IPS-18c (cell line): ENCODE measurements around the gene TSSK6.
"Not testable (repeated sequence)": the region's sequence is repeated elsewhere in the genome, so short reads cannot be mapped to it uniquely, and the experiment has no call there.

Source experiments
- H3K4me3 ChIP-seq: 2 replicates; pipeline ENCODE4 v1.7.0; 2013; ENCODE audit warnings: low read depth, mild to moderate bottlenecking, low read length, moderate library complexity; ENCODE audit not compliant: insufficient read depth
- H3K9me3 ChIP-seq: one replicate; pipeline ENCODE4 v1.6.1; 2013; ENCODE audit warnings: mild to moderate bottlenecking, low read length, moderate library complexity; ENCODE audit not compliant: control insufficient read depth, insufficient read depth

Gene TSSK6

GRCh38 chr19:19486343-19487076, 28.8 kb downstream of the TSSK6 start:
- no peaks in the 10 kb centered on the region for H3K9me3 ChIP-seq
- H3K4me3 ChIP-seq: no peak overlapping the region

GRCh38 chr19:19485998-19486290, 29.4 kb downstream of the TSSK6 start:
- Histone ChIP-seq H3K9me3 (no peaks in the 10 kb centered on the region), H3K4me3 (no peak overlapping the region)

DNA sequence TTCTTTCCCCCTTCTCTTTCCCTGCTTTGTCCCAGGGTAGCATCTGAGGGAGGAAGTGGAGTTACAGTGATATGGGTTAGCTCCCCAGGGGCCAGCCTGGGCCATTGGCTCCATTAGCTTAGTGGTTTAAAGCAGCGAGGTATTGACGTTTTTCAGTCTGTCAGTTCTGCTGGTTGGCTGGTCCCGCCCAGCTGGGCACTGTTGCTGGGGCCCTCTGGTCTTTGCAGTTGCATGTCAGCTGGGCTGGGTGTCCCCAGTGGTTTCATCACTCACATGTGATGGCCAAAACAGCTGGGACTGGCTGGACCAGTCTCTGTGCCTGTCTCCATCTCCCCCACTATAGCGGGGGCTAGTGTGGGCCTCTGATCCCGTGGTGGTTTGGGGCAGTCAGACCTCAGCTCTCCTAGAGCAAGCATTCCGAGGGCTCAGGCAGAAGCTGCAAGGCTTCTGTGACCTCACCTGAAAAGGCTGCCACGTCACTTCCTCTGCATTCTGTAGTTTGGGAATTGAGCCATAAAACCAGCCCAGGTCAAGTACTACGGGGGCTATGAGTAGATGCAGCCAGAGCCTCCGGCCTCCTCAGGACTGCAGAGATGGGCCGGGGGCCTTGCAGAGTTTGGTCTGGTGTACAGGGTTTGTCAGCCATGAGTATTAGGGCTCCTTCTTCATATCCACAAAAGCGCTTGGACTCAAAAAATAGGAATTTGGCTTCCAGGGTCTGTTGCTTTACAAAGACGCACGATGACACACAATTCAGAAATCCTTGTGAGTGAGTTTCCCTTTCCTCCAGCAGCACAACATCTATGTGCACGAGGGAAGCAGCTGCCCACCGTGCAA, 30.0 kb downstream of the TSSK6 start:
- no peaks in the 10 kb centered on the region for H3K9me3 ChIP-seq
- no peak overlapping the region for H3K4me3 ChIP-seq

GRCh38 chr19:19482809-19483596, 32.3 kb downstream of the TSSK6 start:
- no peak overlapping the region for H3K4me3 ChIP-seq
- H3K9me3 ChIP-seq: no peaks in the 10 kb centered on the region

DNA sequence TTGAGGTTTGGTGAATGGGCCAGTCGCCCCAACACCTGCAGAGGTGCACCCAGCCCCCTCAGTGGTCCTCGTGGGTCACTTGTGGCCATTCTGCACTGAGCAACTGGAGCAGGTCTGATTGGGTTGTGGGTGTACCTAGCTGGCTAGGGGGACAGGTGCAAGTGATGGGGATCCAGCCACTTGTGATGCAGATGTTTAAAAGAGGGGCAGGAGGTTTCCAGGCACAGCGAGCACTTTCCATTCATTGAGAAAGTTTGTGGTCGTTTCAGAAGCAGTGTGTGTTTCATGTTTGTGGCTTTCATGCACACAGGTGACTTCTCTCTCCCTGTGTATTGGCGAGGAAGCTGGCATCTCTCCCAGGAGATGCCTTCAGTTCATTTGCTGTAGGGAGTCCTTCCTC, 34.7 kb downstream of the TSSK6 start:
- H3K9me3 ChIP-seq: no peaks in the 10 kb centered on the region
- H3K4me3 ChIP-seq: no peak overlapping the region

DNA sequence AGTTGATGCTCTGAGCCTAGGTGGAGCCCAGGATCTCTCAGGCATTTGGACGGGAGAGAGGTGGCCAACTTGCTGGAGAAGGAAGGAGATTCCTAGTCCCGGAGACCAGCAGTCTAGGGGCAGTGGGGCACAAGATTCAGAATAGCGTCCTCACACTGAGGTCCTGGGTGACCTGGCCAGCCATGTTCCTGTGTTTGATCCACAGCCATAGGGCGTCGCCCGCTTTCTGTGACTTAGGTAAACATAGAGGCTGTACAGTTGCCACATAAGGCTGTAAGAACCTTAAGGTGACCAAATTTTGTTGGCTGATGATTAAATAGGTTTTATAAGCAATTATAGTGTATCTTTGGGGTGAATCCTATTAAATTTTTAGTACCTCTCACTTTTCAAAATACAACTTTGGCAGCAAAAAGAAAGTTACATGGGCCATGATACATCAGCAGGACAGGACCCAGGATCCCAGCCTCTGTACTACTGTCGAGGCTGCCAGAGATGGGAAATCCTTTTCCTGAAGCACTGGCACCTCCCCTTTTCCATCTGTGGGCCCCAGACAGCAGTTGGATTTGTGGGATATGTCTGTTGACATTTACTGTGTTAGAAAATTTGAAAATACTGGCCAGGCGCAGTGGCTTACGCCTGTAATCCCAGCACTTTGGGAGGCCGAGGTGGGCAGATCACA, 37.5 kb downstream of the TSSK6 start:
- Histone ChIP-seq H3K4me3 (no peak overlapping the region), H3K9me3 (no peaks in the 10 kb centered on the region)

DNA sequence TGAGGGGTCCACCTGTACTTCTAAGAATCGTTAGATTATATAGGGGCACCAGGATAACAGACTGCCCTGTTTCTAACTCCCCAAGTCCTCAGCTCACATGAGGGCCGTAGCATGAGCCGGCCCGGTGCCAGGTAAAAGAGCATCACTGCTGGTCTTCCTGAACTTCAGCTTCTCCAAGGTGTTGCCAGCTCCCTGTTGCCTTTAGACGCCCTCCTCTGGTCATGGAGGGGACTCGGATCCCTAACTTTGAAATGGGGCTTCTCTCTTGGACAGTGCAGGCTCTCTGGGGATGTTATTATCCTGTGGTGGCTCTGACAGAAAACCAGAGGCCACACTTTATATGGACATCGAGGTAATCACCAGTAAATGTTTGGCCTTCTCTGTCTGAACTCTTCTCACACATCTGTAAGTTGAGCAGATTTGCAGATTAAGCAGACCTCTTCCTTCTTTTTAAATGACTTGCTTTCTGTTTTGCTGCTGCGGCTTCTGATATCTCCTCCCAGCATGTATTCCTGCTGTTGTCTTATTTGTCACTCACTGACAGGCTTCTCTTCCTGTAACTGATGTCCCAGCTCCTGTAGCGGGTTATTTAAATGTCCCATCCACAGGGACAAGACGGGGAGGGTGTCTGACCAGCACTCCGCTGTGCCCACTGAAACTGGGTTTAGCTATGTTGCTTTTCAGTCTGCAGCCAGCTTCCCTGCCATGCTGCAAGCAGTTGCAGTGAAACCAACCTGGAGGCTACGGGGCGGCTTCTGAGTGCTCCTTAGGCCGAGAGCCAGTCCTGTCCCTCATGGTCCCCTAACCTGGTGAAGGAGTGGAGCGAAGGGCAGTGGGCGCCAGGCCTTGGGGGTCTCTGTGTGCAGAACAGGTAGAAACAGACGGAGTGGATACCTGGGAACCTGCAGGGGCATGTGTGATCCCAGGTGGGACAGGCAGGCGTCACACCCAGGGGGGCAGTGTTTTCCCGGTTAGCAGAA, 39.2 kb downstream of the TSSK6 start:
- Histone ChIP-seq H3K4me3 (no peak overlapping the region), H3K9me3 (no peaks in the 10 kb centered on the region)

GRCh38 chr19:19475015-19475765, 40.2 kb downstream of the TSSK6 start:
- H3K9me3 ChIP-seq: no peaks in the 10 kb centered on the region
- H3K4me3 ChIP-seq: no peak overlapping the region

- not testable (repeated sequence) for H3K4me3 ChIP-seq
Observed at GRCh38 chr19:19472106-19472505, 43.2 kb downstream of the TSSK6 start.

GRCh38 chr19:19471682-19472081, 43.7 kb downstream of the TSSK6 start:
- no peaks in the 10 kb centered on the region for H3K9me3 ChIP-seq
- H3K4me3 ChIP-seq: no peak overlapping the region

More at GRCh38 chr19:19472106-19472505, 43.2 kb downstream of the TSSK6 start:
- H3K9me3 ChIP-seq: not testable (repeated sequence)

GRCh38 chr19:19470579-19470978, 44.8 kb downstream of the TSSK6 start:
- H3K9me3 ChIP-seq: no peaks in the 10 kb centered on the region
- H3K4me3 ChIP-seq: no peak overlapping the region

DNA sequence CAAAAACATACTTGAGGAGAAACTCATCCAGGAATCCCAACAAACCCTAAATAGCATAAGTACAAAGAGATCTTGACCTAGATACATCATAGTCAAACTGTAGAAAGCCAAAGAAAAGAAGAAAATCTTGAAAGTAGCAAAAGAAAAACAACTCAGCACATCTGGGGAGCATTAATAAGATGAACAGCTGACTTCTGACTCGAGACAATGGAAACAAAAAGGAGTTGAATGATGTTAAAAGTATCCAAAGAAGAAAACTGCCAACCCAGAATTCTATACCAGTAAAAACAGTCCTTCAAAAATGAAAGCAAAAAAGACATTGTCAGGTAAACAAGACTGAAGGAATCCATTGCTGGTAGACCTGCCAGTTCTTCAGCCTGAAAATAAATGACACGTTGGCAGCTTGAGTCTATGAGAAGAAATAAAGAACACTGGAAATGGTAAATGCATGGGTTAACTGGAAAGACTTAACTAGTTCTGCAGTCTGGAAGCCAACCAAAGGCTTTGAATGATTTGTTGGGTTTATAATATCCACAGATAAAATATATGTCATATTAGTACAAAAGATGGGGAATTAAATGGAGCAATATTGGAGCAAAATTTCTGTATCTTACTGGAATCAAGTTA, 46.8 kb downstream of the TSSK6 start:
- no peak overlapping the region for H3K4me3 ChIP-seq
- no peaks in the 10 kb centered on the region for H3K9me3 ChIP-seq

DNA sequence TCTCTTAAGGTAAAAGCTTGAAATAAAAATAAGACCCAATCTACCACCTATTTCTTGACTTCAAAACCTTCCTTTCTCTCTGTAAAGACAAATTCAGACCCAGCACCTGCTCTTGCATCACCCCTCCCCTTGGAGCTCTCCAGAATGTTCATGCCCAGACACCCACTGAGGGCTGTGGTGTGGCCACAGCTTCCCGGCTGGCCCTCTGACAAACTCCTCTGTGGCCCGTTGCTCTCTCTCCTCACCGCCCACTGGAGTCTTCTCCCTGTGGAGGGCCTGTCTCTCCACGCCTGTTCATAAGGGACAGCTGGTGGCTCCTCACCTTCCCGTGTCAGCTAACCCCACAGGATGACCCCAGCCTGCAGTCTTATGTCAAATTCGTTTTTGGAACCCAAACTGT, 49.1 kb downstream of the TSSK6 start:
- no peaks in the 10 kb centered on the region for H3K9me3 ChIP-seq
- no peak overlapping the region for H3K4me3 ChIP-seq

GRCh38 chr19:19465436-19466070, 49.8 kb downstream of the TSSK6 start:
- Histone ChIP-seq H3K4me3 (no peak overlapping the region), H3K9me3 (no peaks in the 10 kb centered on the region)
